Head of caudate nucleus (tissue), 42 donors: ENCODE results near the gene ZNF507.
A peak's percentile ranks its signal among the peaks of the same experiment; 100 is the strongest.
"Not testable (repeated sequence)": the region's sequence is repeated elsewhere in the genome, so short reads cannot be mapped to it uniquely, and the experiment has no call there.

ENCODE experiments used
- DNase-seq, 42 donors: peaks; one replicate each; pipeline versions ENCODE4 v3.0.0 to v3.0.0-alpha.2; 2020 to 2021; ENCODE audit warnings: mixed read lengths in 7 of 42
- intact Hi-C: fragments of 100-400 bp; cut with DNase I; formaldehyde crosslinking; loops from one replicate; pipeline ENCODE4 v1.15.0; 2022

The ZNF507 gene

GRCh38 chr19:32361574-32362317 is 16.3 kb downstream of the ZNF507 start:
- intact Hi-C loops, result no loop called here
- no peak for DNase-seq

- intact Hi-C loops, result no loop called here
- no peak for DNase-seq
Measured at GRCh38 chr19:32362318-32362691, 16.9 kb downstream of the ZNF507 start.

GRCh38 chr19:32363175-32363574 is 17.8 kb downstream of the ZNF507 start:
- intact Hi-C loops, result no loop called here
- no peak for DNase-seq

GRCh38 chr19:32363632-32364031 is 18.2 kb downstream of the ZNF507 start:
- DNase-seq, result peak in 11 of 42 donors; percentile 7 to 64 (median 34)
- intact Hi-C loops, result no loop called here

- no peak for DNase-seq
- intact Hi-C loops, result no loop called here
Measured at GRCh38 chr19:32364040-32364439, 18.6 kb downstream of the ZNF507 start.

GRCh38 chr19:32367063-32367462 is 21.7 kb downstream of the ZNF507 start:
- intact Hi-C loops, result no loop called here
- no peak for DNase-seq

GRCh38 chr19:32367948-32368536 is 22.6 kb downstream of the ZNF507 start:
- peak in 3 of 42 donors; percentile 35 to 56 (median 54) for DNase-seq

GRCh38 chr19:32368787-32369186 is 23.4 kb downstream of the ZNF507 start:
- intact Hi-C loops, result no loop called here
- DNase-seq, result no peak

More at GRCh38 chr19:32367948-32368536, 22.6 kb downstream of the ZNF507 start:
- intact Hi-C loops, result no loop called here

- DNase-seq, result no peak
- intact Hi-C loops, result no loop called here
Measured at GRCh38 chr19:32372726-32373517, 27.5 kb downstream of the ZNF507 start.

- intact Hi-C loops, result no loop called here
- peak in 10 of 42 donors; percentile 15 to 57 (median 36) for DNase-seq
Measured at GRCh38 chr19:32373585-32374295, 28.3 kb downstream of the ZNF507 start.

- intact Hi-C loops, DNase-seq: not testable (repeated sequence)
Measured at GRCh38 chr19:32374362-32374761, 29.0 kb downstream of the ZNF507 start.

- intact Hi-C loops, result not testable (repeated sequence)
- DNase-seq, result peak in 6 of 42 donors; percentile 13 to 61 (median 24)
Measured at GRCh38 chr19:32377088-32377487, 31.7 kb downstream of the ZNF507 start.

GRCh38 chr19:32380269-32380668 is 34.9 kb downstream of the ZNF507 start:
- DNase-seq, result no peak
- intact Hi-C loops, result no loop called here

- intact Hi-C loops, result no loop called here
- peak in 6 of 42 donors; percentile 20 to 58 (median 36) for DNase-seq
Measured at GRCh38 chr19:32387701-32388392, 42.4 kb downstream of the ZNF507 start.

- DNase-seq, result no peak
- intact Hi-C loops, result no loop called here
Measured at GRCh38 chr19:32388393-32388855, 43.0 kb downstream of the ZNF507 start.

GRCh38 chr19:32392901-32393300 is 47.5 kb downstream of the ZNF507 start:
- DNase-seq, result no peak

GRCh38 chr19:32396046-32396652 is 50.7 kb downstream of the ZNF507 start:
- intact Hi-C loops, result no loop called here
- peak in 30 of 42 donors; percentile 17 to 79 (median 46) for DNase-seq

More at GRCh38 chr19:32392901-32393300, 47.5 kb downstream of the ZNF507 start:
- intact Hi-C loops, result no loop called here

- no peak for DNase-seq
- intact Hi-C loops, result no loop called here
Measured at GRCh38 chr19:32397671-32398101, 52.3 kb downstream of the ZNF507 start.
